Caco-2 (cell line): Measurements from ENCODE around the gene CCDC124. TPM values are rescaled to one million over a fixed set of nuclear protein-coding genes. Genes with fewer than 3 reads are reported as not detected.

Experiments used
- BruUV-seq: library from RNA; stranded (reverse); fragments of 400-500 nt; replicated peaks from 2 replicates; lab custom pipeline; 2021; lab: Mats Ljungman, UMichigan
- CTCF ChIA-PET: fragments of 300-600 bp; sonication (Branson Sonifier 250); formaldehyde crosslinking; loops from one replicate; lab custom pipeline; 2022; ENCODE audit warnings: antibody characterized with exemption; lab: Charles Lee
- POLR2A ChIA-PET: fragments of 300-600 bp; sonication (Branson Sonifier 250); formaldehyde crosslinking; loops from one replicate; lab custom pipeline; 2022; ENCODE audit warnings: antibody characterized with exemption; lab: Charles Lee
- DNase-seq, 2 experiments: peaks; one replicate each; pipeline versions ENCODE4 v3.0.0 to v3.0.0-alpha.2; 2020 to 2022
- H3K27me3 ChIP-seq: replicated peaks from 2 replicates; pipeline ENCODE4 v1.6.0; 2011; ENCODE audit warnings: low read length; ENCODE audit not compliant: control insufficient read depth, insufficient read depth
- H3K36me3 ChIP-seq: 2 replicates; pipeline ENCODE4 v1.5.1; 2011; ENCODE audit warnings: low read length; ENCODE audit not compliant: control insufficient read depth, insufficient read depth
- H3K4me1 ChIP-seq: fragments of 250-450 bp; sonication (Bioruptor Pico); 2 replicates; pipeline ENCODE4 v1.5.1; 2020; ENCODE audit warnings: mild to moderate bottlenecking
- H3K4me3 ChIP-seq: 2 replicates; pipeline ENCODE4 v1.5.1; 2011; ENCODE audit warnings: low read depth, mild to moderate bottlenecking, control low read depth, low read length
- H3K9me3 ChIP-seq: fragments of 250-450 bp; sonication (Bioruptor Pico); 2 replicates; pipeline ENCODE4 v1.5.1; 2020; ENCODE audit warnings: mild to moderate bottlenecking, moderate library complexity
- H3K27ac Mint-ChIP-seq: one replicate; pipeline ENCODE4 v1.8.0; 2022; ENCODE audit warnings: mixed read lengths; ENCODE audit not compliant: unreplicated experiment
- H3K27me3 Mint-ChIP-seq: one replicate; pipeline ENCODE4 v1.8.0; 2022; ENCODE audit warnings: mixed read lengths; ENCODE audit not compliant: insufficient read depth, unreplicated experiment
- H3K36me3 Mint-ChIP-seq: one replicate; pipeline ENCODE4 v1.8.0; 2022; ENCODE audit warnings: mild to moderate bottlenecking, mixed read lengths; ENCODE audit not compliant: insufficient read depth, unreplicated experiment
- H3K4me1 Mint-ChIP-seq: one replicate; pipeline ENCODE4 v1.8.0; 2022; ENCODE audit warnings: low read depth, mixed read lengths; ENCODE audit not compliant: unreplicated experiment
- H3K4me3 Mint-ChIP-seq: one replicate; pipeline ENCODE4 v1.8.0; 2022; ENCODE audit warnings: mild to moderate bottlenecking, moderate library complexity, mixed read lengths; ENCODE audit not compliant: unreplicated experiment
- H3K9me3 Mint-ChIP-seq: one replicate; pipeline ENCODE4 v1.8.0; 2022; ENCODE audit warnings: mixed read lengths; ENCODE audit not compliant: unreplicated experiment
- CTCF ChIP-seq, 2 experiments: fragments of 200-600 bp in 1 of 2; IDR thresholded peaks; 1 replicate in 1 of 2; 2 replicates in 1 of 2; pipeline versions ENCODE4 v1.5.1 to v1.8.0; 2011 to 2022; ENCODE audit warnings: antibody characterized with exemption in 1 of 2, control low read depth in 1 of 2, inconsistent platforms in 1 of 2, low read depth in 1 of 2, low read length in 1 of 2, mild to moderate bottlenecking in 1 of 2, moderate library complexity in 1 of 2; ENCODE audit not compliant: insufficient read depth in 1 of 2, severe bottlenecking in 1 of 2, unreplicated experiment in 1 of 2
- intact Hi-C: fragments of 100-400 bp; cut with micrococcal nuclease; formaldehyde crosslinking; loops from one replicate; pipeline ENCODE4 v1.10.0; 2022; ENCODE audit not compliant: unreplicated experiment
- total RNA-seq: library from RNA; stranded (reverse); gene quantifications from 2 replicates; pipeline ENCODE4 v1.2.3, GENCODE V29; 2022

CCDC124 gene
- total RNA-seq, 1 experiment from 2014 or later: 73.3 TPM

GRCh38 chr19:17968362-17968761 is 35.5 kb downstream of the CCDC124 start:
- Histone ChIP-seq H3K27me3 (no peaks in the 10 kb centered on the region), H3K36me3 (no peaks in the 10 kb centered on the region), H3K4me1 (peaks cover 8% of the 10 kb centered on the region; the same call in 1 of the 2 replicates), H3K9me3 (no peaks in the 10 kb centered on the region), H3K4me3 (no peak overlapping the region)
- no peak overlapping the region for H3K27ac Mint-ChIP-seq
- H3K36me3 Mint-ChIP-seq: no peaks in the 10 kb centered on the region
- no peak overlapping the region for H3K4me3 Mint-ChIP-seq
- no TSS peak for BruUV-seq
- ChIA-PET POLR2A (no interaction called here), CTCF (interaction anchor here (0.6 kb wide), 1 partner anchor 30 kb away, joined by 3 read pairs; no protein-coding TSS in a partner anchor)
- H3K27me3 Mint-ChIP-seq: no peaks in the 10 kb centered on the region
- intact Hi-C loops: no loop called here
- no peaks in the 10 kb centered on the region for H3K9me3 Mint-ChIP-seq
- no peak for DNase-seq
- H3K4me1 Mint-ChIP-seq: no peaks in the 10 kb centered on the region
- no peak for TF ChIP-seq CTCF (IDR thresholded peaks at IDR 0.05; ENCODE audit: insufficient read depth in 1 of 2, low read depth in 1 of 2, low read length in 1 of 2, severe bottlenecking in 1 of 2, unreplicated experiment in 1 of 2)

DNA sequence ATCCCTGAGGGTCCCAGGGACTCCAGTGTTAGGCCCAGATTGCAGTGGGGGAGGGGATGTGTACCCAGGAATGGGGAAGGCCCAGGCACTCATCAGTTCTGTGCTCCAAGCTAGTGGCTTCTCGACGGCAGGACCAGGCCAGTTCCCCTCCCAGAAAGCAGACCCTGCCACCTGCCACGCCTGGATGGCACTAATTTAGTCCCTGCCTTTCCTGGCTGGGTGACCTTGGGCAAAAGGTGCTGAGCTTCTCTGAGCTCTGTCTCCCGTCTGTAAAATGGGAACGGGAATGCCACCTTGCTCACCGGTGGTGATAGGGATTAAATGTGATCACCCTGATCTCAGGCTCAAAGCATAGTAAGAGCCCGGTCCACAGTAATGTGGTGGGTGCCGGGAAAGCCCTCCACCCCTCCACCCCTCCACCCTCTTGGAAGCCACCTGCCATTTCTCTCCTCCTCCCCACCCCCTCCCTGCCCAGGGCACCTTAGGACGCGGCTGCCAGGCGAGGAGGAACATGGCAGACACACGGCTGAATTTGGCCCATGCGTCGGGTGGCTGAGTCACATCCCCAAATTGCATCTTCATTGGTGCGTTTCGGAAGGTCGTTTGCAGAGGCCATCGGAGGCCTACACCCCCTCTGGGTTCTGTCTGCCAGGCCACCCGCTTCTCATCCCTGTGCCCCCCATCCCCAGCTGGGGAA is 36.4 kb downstream of the CCDC124 start:
- Mint-ChIP-seq H3K27me3 (no peaks in the 10 kb centered on the region), H3K9me3 (no peaks in the 10 kb centered on the region), H3K27ac (no peak overlapping the region), H3K4me3 (no peak overlapping the region), H3K36me3 (no peaks in the 10 kb centered on the region), H3K4me1 (no peaks in the 10 kb centered on the region)
- Histone ChIP-seq H3K4me3 (no peak overlapping the region), H3K4me1 (peaks cover 8% of the 10 kb centered on the region; the same call in 1 of the 2 replicates), H3K9me3 (no peaks in the 10 kb centered on the region), H3K36me3 (no peaks in the 10 kb centered on the region), H3K27me3 (no peaks in the 10 kb centered on the region)
- ChIA-PET POLR2A (no interaction called here), CTCF (interaction anchor here (0.6 kb wide), 1 partner anchor 30 kb away, joined by 3 read pairs; no protein-coding TSS in a partner anchor)
- intact Hi-C loops: no loop called here
- no peak for TF ChIP-seq CTCF (IDR thresholded peaks at IDR 0.05; ENCODE audit: insufficient read depth in 1 of 2, low read depth in 1 of 2, low read length in 1 of 2, severe bottlenecking in 1 of 2, unreplicated experiment in 1 of 2)
- BruUV-seq: no TSS peak
- DNase-seq: no peak

- Mint-ChIP-seq H3K4me3 (no peak overlapping the region), H3K27me3 (no peaks in the 10 kb centered on the region), H3K36me3 (no peaks in the 10 kb centered on the region), H3K9me3 (no peaks in the 10 kb centered on the region), H3K27ac (no peak overlapping the region), H3K4me1 (no peaks in the 10 kb centered on the region)
- ChIA-PET POLR2A (no interaction called here), CTCF (no interaction called here)
- Histone ChIP-seq H3K9me3 (no peaks in the 10 kb centered on the region), H3K4me1 (no peaks in the 10 kb centered on the region), H3K36me3 (no peaks in the 10 kb centered on the region), H3K27me3 (no peaks in the 10 kb centered on the region), H3K4me3 (no peak overlapping the region)
- intact Hi-C loops: no loop called here
- TF ChIP-seq CTCF (IDR thresholded peaks at IDR 0.05; ENCODE audit: insufficient read depth in 1 of 2, low read depth in 1 of 2, low read length in 1 of 2, severe bottlenecking in 1 of 2, unreplicated experiment in 1 of 2): no peak
- DNase-seq: no peak
- no TSS peak for BruUV-seq
Observed at GRCh38 chr19:17972230-17972629, 39.4 kb downstream of the CCDC124 start.
